Uterus (tissue), 2 donors: Measurements from ENCODE around the gene PACC1.

Experiments
- CTCF ChIP-seq, 4 experiments: fragments of 200-600 bp in 2 of 4; fragments of 450-650 bp in 2 of 4; sonication (generic) in 2 of 4; IDR thresholded peaks; one replicate each; pipeline ENCODE4 v1.5.1; 2016 to 2019; ENCODE audit warnings: antibody characterized with exemption in 4 of 4, mild to moderate bottlenecking in 2 of 4, moderate library complexity in 1 of 4
- POLR2A ChIP-seq, 2 donors: fragments of 450-650 bp; IDR thresholded peaks; one replicate each; pipeline ENCODE4 v1.6.1; 2016; ENCODE audit warnings: antibody characterized with exemption in 2 of 2, mild to moderate bottlenecking in 1 of 2, moderate library complexity in 1 of 2

- TF ChIP-seq CTCF (IDR thresholded peaks at IDR 0.05) (no peak), POLR2A (IDR thresholded peaks at IDR 0.05) (no peak)
Measured at GRCh38 chr1:212455401-212455800, 40.7 kb upstream of the PACC1 start.
